Measurements from ENCODE around the gene UBE2U. TPM values are rescaled to one million over a fixed set of nuclear protein-coding genes. Genes with fewer than 3 reads are reported as not detected.

The UBE2U gene
- total and polyA plus RNA-seq, 2 experiments from 2014 or later, result not detected

GRCh38 chr1:64175639-64176038 is 27.8 kb upstream of the UBE2U start:
- Histone ChIP-seq H3K4me3 (no peak overlapping the region), H3K4me1 (ENCODE audit: insufficient read depth) (peaks cover 25% of the 10 kb centered on the region), H3K36me3 (ENCODE audit: low read depth) (no peaks in the 10 kb centered on the region), H4K20me1 (ENCODE audit: insufficient read depth) (no peaks in the 10 kb centered on the region), H3K9ac (no peak overlapping the region), H3K9me2 (ENCODE audit: insufficient read depth) (no peaks in the 10 kb centered on the region), H2AFZ (no peak overlapping the region), H3K79me2 (ENCODE audit: insufficient read depth) (no peaks in the 10 kb centered on the region), H3F3A (ENCODE audit: insufficient read depth) (peaks cover 25% of the 10 kb centered on the region), H3K27me3 (replicated peaks; ENCODE audit: insufficient read depth) (no peaks in the 10 kb centered on the region), H3K4me2 (ENCODE audit: unreplicated experiment) (no peak overlapping the region), H3K9me3 (ENCODE audit: low read depth) (no peaks in the 10 kb centered on the region), H3K27ac (no peak overlapping the region)
- in situ Hi-C loops (cut with MboI), result no loop called here
- no peak for DNase-seq
- no peak for TF ChIP-seq EZH2phosphoT487 (IDR thresholded peaks at IDR 0.05; ENCODE audit: insufficient read depth, low read depth)
- TF ChIP-seq EZH2 (IDR thresholded peaks at IDR 0.05; ENCODE audit: insufficient read depth, poor library complexity, severe bottlenecking), result no peak

- Histone ChIP-seq H3K4me2 (ENCODE audit: unreplicated experiment) (no peak overlapping the region), H3K36me3 (ENCODE audit: low read depth) (no peaks in the 10 kb centered on the region), H3K9ac (no peak overlapping the region), H3K27me3 (replicated peaks; ENCODE audit: insufficient read depth) (no peaks in the 10 kb centered on the region), H3K9me2 (ENCODE audit: insufficient read depth) (no peaks in the 10 kb centered on the region), H3K4me3 (no peak overlapping the region), H3K9me3 (ENCODE audit: low read depth) (no peaks in the 10 kb centered on the region), H4K20me1 (ENCODE audit: insufficient read depth) (no peaks in the 10 kb centered on the region), H2AFZ (no peak overlapping the region), H3K79me2 (ENCODE audit: insufficient read depth) (no peaks in the 10 kb centered on the region), H3K27ac (no peak overlapping the region), H3F3A (ENCODE audit: insufficient read depth) (peaks cover 15% of the 10 kb centered on the region), H3K4me1 (ENCODE audit: insufficient read depth) (peaks cover 20% of the 10 kb centered on the region)
- 86 to 92% methylated on average over 3 of the region's 3 CpGs for WGBS, 2 experiments (ENCODE audit: low coverage in 1 of 2, low lambda C conversion rate in 2 of 2, missing lambda C conversion rate in 2 of 2)
- no peak for DNase-seq
- in situ Hi-C loops (cut with MboI), result no loop called here
- TF ChIP-seq EZH2phosphoT487 (IDR thresholded peaks at IDR 0.05; ENCODE audit: insufficient read depth, low read depth) (no peak), EZH2 (IDR thresholded peaks at IDR 0.05; ENCODE audit: insufficient read depth, poor library complexity, severe bottlenecking) (no peak)
Measured at GRCh38 chr1:64176659-64177058, 26.8 kb upstream of the UBE2U start.

GRCh38 chr1:64179588-64179987 is 23.8 kb upstream of the UBE2U start:
- no peak for DNase-seq
- H3K9me2 ChIP-seq (ENCODE audit: insufficient read depth), result no peaks in the 10 kb centered on the region
- in situ Hi-C loops (cut with MboI), result no loop called here
- H3K4me3 ChIP-seq, result no peak overlapping the region
- H3F3A ChIP-seq (ENCODE audit: insufficient read depth), result peaks cover 13% of the 10 kb centered on the region
- 84 to 92% methylated on average over 4 of the region's 4 CpGs for WGBS, 2 experiments (ENCODE audit: low coverage in 1 of 2, low lambda C conversion rate in 2 of 2, missing lambda C conversion rate in 2 of 2)
- H3K79me2 ChIP-seq (ENCODE audit: insufficient read depth), result no peaks in the 10 kb centered on the region
- peaks cover 14% of the 10 kb centered on the region for H3K4me1 ChIP-seq (ENCODE audit: insufficient read depth)
- no peak overlapping the region for H3K27ac ChIP-seq
- no peaks in the 10 kb centered on the region for H3K36me3 ChIP-seq (ENCODE audit: low read depth)
- no peaks in the 10 kb centered on the region for H3K9me3 ChIP-seq (ENCODE audit: low read depth)
- H4K20me1 ChIP-seq (ENCODE audit: insufficient read depth), result no peaks in the 10 kb centered on the region
- TF ChIP-seq EZH2 (IDR thresholded peaks at IDR 0.05; ENCODE audit: insufficient read depth, poor library complexity, severe bottlenecking) (no peak), EZH2phosphoT487 (IDR thresholded peaks at IDR 0.05; ENCODE audit: insufficient read depth, low read depth) (no peak)
- H3K9ac ChIP-seq, result no peak overlapping the region
- no peak overlapping the region for H3K4me2 ChIP-seq (ENCODE audit: unreplicated experiment)
- H2AFZ ChIP-seq, result no peak overlapping the region
- H3K27me3 ChIP-seq (replicated peaks; ENCODE audit: insufficient read depth), result no peaks in the 10 kb centered on the region

- H3F3A ChIP-seq (ENCODE audit: insufficient read depth), result peaks cover 13% of the 10 kb centered on the region
- 76 to 84% methylated on average over 2 of the region's 2 CpGs for WGBS, 2 experiments (ENCODE audit: low coverage in 1 of 2, low lambda C conversion rate in 2 of 2, missing lambda C conversion rate in 2 of 2)
- no peak overlapping the region for H3K4me3 ChIP-seq
- H3K4me1 ChIP-seq (ENCODE audit: insufficient read depth), result peaks cover 14% of the 10 kb centered on the region
- no peaks in the 10 kb centered on the region for H3K36me3 ChIP-seq (ENCODE audit: low read depth)
- no peaks in the 10 kb centered on the region for H3K9me2 ChIP-seq (ENCODE audit: insufficient read depth)
- in situ Hi-C loops (cut with MboI), result no loop called here
- no peaks in the 10 kb centered on the region for H4K20me1 ChIP-seq (ENCODE audit: insufficient read depth)
- no peaks in the 10 kb centered on the region for H3K79me2 ChIP-seq (ENCODE audit: insufficient read depth)
- TF ChIP-seq EZH2phosphoT487 (IDR thresholded peaks at IDR 0.05; ENCODE audit: insufficient read depth, low read depth), result no peak
- no peak for TF ChIP-seq EZH2 (IDR thresholded peaks at IDR 0.05; ENCODE audit: insufficient read depth, poor library complexity, severe bottlenecking)
- H3K27me3 ChIP-seq (replicated peaks; ENCODE audit: insufficient read depth), result no peaks in the 10 kb centered on the region
- no peaks in the 10 kb centered on the region for H3K9me3 ChIP-seq (ENCODE audit: low read depth)
- no peak for DNase-seq
- H3K9ac ChIP-seq, result no peak overlapping the region
- no peak overlapping the region for H3K4me2 ChIP-seq (ENCODE audit: unreplicated experiment)
- H2AFZ ChIP-seq, result no peak overlapping the region
- H3K27ac ChIP-seq, result no peak overlapping the region
Measured at GRCh38 chr1:64182207-64182606, 21.2 kb upstream of the UBE2U start.

DNA sequence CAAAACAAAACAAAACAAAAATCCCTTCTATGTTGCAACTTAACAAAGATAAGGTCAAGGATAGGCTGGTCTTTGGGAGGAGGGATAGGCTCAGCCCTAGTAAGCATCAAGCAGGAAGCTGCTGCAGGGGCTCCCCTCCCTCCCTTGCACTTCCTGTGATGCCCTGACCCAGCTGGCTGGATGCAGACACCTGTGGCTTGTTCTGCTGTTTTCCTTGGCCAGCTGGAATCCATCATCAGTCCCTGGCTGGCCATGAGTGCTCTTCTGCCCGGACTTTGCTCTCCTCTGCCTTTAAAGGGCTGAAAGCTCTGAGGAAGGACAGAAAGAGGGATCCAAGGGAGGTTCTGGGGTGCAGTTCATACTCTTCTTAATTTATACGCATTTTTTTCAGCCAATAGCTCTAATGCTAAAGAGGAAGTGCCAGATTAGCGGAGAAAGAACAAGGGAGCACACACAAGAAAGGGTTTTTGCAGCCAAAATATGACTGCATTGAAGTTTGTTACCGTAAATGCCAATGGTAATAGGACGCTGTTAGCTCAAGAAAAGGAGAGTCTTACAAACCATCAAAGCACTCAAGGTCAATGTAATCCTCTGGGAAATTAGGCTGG is 19.9 kb upstream of the UBE2U start:
- no peaks in the 10 kb centered on the region for H3K9me2 ChIP-seq (ENCODE audit: insufficient read depth)
- no peak for TF ChIP-seq EZH2 (IDR thresholded peaks at IDR 0.05; ENCODE audit: insufficient read depth, poor library complexity, severe bottlenecking)
- no peak for TF ChIP-seq EZH2phosphoT487 (IDR thresholded peaks at IDR 0.05; ENCODE audit: insufficient read depth, low read depth)
- no peaks in the 10 kb centered on the region for H3K27me3 ChIP-seq (replicated peaks; ENCODE audit: insufficient read depth)
- peak overlapping the region; percentile 41 for H3K27ac ChIP-seq
- peak overlapping the region; percentile 41 for H3K4me2 ChIP-seq (ENCODE audit: unreplicated experiment)
- no peaks in the 10 kb centered on the region for H3K36me3 ChIP-seq (ENCODE audit: low read depth)
- WGBS, 2 experiments (ENCODE audit: low coverage in 1 of 2, low lambda C conversion rate in 2 of 2, missing lambda C conversion rate in 2 of 2), result 23 to 32% methylated on average over 5 of the region's 5 CpGs
- H2AFZ ChIP-seq, result no peak overlapping the region
- no peak overlapping the region for H3K9ac ChIP-seq
- H4K20me1 ChIP-seq (ENCODE audit: insufficient read depth), result no peaks in the 10 kb centered on the region
- DNase-seq, result no peak
- no peaks in the 10 kb centered on the region for H3K9me3 ChIP-seq (ENCODE audit: low read depth)
- peaks cover 14% of the 10 kb centered on the region for H3K4me1 ChIP-seq (ENCODE audit: insufficient read depth)
- no peaks in the 10 kb centered on the region for H3K79me2 ChIP-seq (ENCODE audit: insufficient read depth)
- peaks cover 13% of the 10 kb centered on the region for H3F3A ChIP-seq (ENCODE audit: insufficient read depth)
- in situ Hi-C loops (cut with MboI), result no loop called here
- 0 out of 2 replicates have a peak overlapping the region, but pooled peaks have one; percentile 1 for H3K4me3 ChIP-seq

Measured in GM23248 (cell line).